A549 (cell line): ENCODE measurements around the gene IGFBP3. TPM values are rescaled to one million over a fixed set of nuclear protein-coding genes. Genes with fewer than 3 reads are reported as not detected.

ENCODE experiments used
- ATAC-seq, 2 experiments: fragments of 200-7000 bp in 1 of 2; fragments of >200 bp in 1 of 2; cut with Nextera tagmentation in 1 of 2; cut with Tn5 transposase in 1 of 2; 3 replicates each; pipeline versions ENCODE4 v1.8.0 to v1.9.1; 2018 to 2020; ENCODE audit warnings: mild to moderate bottlenecking in 1 of 2, moderate library complexity in 1 of 2
- CTCF ChIA-PET: fragments of 300-600 bp; sonication (Branson Sonifier 250); formaldehyde crosslinking; extraction: SDS; loops from one replicate; lab custom pipeline; 2021; ENCODE audit warnings: antibody characterized with exemption, inconsistent platforms; lab: Yijun Ruan, JAX
- POLR2A ChIA-PET: fragments of 350-600 bp; formaldehyde crosslinking; extraction: SDS; loops from one replicate; lab custom pipeline; 2021; ENCODE audit warnings: antibody characterized with exemption, inconsistent platforms; lab: Yijun Ruan, JAX
- DNase-seq, 2 experiments: peaks; one replicate each; pipeline versions ENCODE4 v3.0.0 to v3.0.0-alpha.2; 2011 to 2016; ENCODE audit warnings: low read depth in 1 of 2, low spot score in 1 of 2
- FAIRE-seq: peaks from 2 replicates; lab custom pipeline; 2011; peaks lifted over from hg19 to GRCh38; lab: Jason Lieb, UNC
- H3K27ac ChIP-seq, 2 experiments: fragments of >200 bp; sonication (Bioruptor Twin); formaldehyde crosslinking; 3 replicates each; pipeline ENCODE4 v1.5.1; 2016 to 2017
- H3K4me1 ChIP-seq: fragments of >200 bp; sonication (Bioruptor Twin); formaldehyde crosslinking; 3 replicates; pipeline ENCODE4 v1.6.1; 2016
- H3K4me2 ChIP-seq: fragments of >200 bp; sonication (Bioruptor Twin); formaldehyde crosslinking; 3 replicates; pipeline ENCODE4 v1.6.1; 2016
- H3K4me3 ChIP-seq: fragments of >200 bp; sonication (Bioruptor Twin); formaldehyde crosslinking; 3 replicates; pipeline ENCODE4 v1.5.1; 2016
- H3K9me3 ChIP-seq: fragments of >200 bp; sonication (Bioruptor Twin); formaldehyde crosslinking; 3 replicates; pipeline ENCODE4 v1.6.1; 2016
- ATOH8 ChIP-seq: fragments of 250-450 bp; sonication (Bioruptor Pico); IDR thresholded peaks from 2 replicates; pipeline ENCODE4 v1.5.0; 2020; ENCODE audit warnings: low read depth, mild to moderate bottlenecking, moderate library complexity
- CBX2 ChIP-seq: fragments of 200-600 bp; sonication (generic); IDR thresholded peaks from 2 replicates; pipeline ENCODE4 v1.6.1; 2016; ENCODE audit warnings: low read depth, mild to moderate bottlenecking, borderline replicate concordance
- CBX8 ChIP-seq: fragments of 200-600 bp; sonication (generic); IDR thresholded peaks from 2 replicates; pipeline ENCODE4 v1.6.1; 2016
- E2F6 ChIP-seq: IDR thresholded peaks from 2 replicates; pipeline ENCODE4 v1.6.1; 2012; ENCODE audit warnings: low read depth, borderline replicate concordance
- EHF ChIP-seq: fragments of 250-450 bp; sonication (Bioruptor Pico); IDR thresholded peaks from 2 replicates; pipeline ENCODE4 v1.5.0; 2020; ENCODE audit warnings: mild to moderate bottlenecking
- EHMT2 ChIP-seq: fragments of 200-600 bp; sonication (generic); IDR thresholded peaks from 2 replicates; pipeline ENCODE4 v1.6.1; 2016; ENCODE audit warnings: antibody characterized with exemption, low read depth, mild to moderate bottlenecking, moderate library complexity
- ELK1 ChIP-seq: fragments of 150-350 bp; IDR thresholded peaks from 2 replicates; pipeline ENCODE4 v1.6.1; 2014; ENCODE audit warnings: low read depth, mild to moderate bottlenecking, low read length
- FOSB ChIP-seq: fragments of 250-450 bp; sonication (Bioruptor Pico); IDR thresholded peaks from 2 replicates; pipeline ENCODE4 v1.5.0; 2020; ENCODE audit warnings: mild to moderate bottlenecking, moderate library complexity
- FOSL2 ChIP-seq, 2 experiments: fragments of 450-650 bp in 1 of 2; fragments of >200 bp in 1 of 2; sonication (Bioruptor Twin) in 1 of 2; formaldehyde crosslinking; IDR thresholded peaks; 2 replicates each; pipeline versions ENCODE4 v1.5.0 to v1.6.1; 2016 to 2020; ENCODE audit warnings: mild to moderate bottlenecking in 1 of 2, moderate library complexity in 1 of 2
- FOXS1 ChIP-seq: fragments of 250-450 bp; sonication (Bioruptor Pico); IDR thresholded peaks from 2 replicates; pipeline ENCODE4 v1.5.0; 2020; ENCODE audit warnings: mild to moderate bottlenecking, moderate library complexity
- GATA3 ChIP-seq: IDR thresholded peaks from 2 replicates; pipeline ENCODE4 v1.6.1; 2012; ENCODE audit warnings: borderline replicate concordance
- HDAC2 ChIP-seq: fragments of 200-600 bp; sonication (generic); IDR thresholded peaks from 2 replicates; pipeline ENCODE4 v1.6.1; 2016
- HES2 ChIP-seq: fragments of >200 bp; sonication (Bioruptor Twin); formaldehyde crosslinking; IDR thresholded peaks from 2 replicates; pipeline ENCODE4 v1.6.1; 2016
- HEYL ChIP-seq: fragments of 250-450 bp; sonication (Bioruptor Pico); IDR thresholded peaks from 2 replicates; pipeline ENCODE4 v1.8.0; 2021; ENCODE audit warnings: mild to moderate bottlenecking, moderate library complexity
- HOXA7 ChIP-seq: fragments of 250-450 bp; sonication (Bioruptor Pico); IDR thresholded peaks from 2 replicates; pipeline ENCODE4 v1.5.0; 2020; ENCODE audit warnings: mild to moderate bottlenecking, moderate library complexity
- HOXB5 ChIP-seq: fragments of 250-450 bp; sonication (Bioruptor Pico); IDR thresholded peaks from 2 replicates; pipeline ENCODE4 v1.5.0; 2020; ENCODE audit warnings: mild to moderate bottlenecking, moderate library complexity
- JUN ChIP-seq, 2 experiments: fragments of >200 bp; sonication (Bioruptor Twin); formaldehyde crosslinking; IDR thresholded peaks; 2 replicates in 1 of 2; 3 replicates in 1 of 2; pipeline ENCODE4 v1.6.1; 2016 to 2017
- JUNB ChIP-seq: fragments of >200 bp; sonication (Bioruptor Twin); formaldehyde crosslinking; IDR thresholded peaks from 2 replicates; pipeline ENCODE4 v1.6.1; 2016
- MAZ ChIP-seq: fragments of 150-350 bp; IDR thresholded peaks from 2 replicates; pipeline ENCODE4 v1.6.1; 2014; ENCODE audit warnings: antibody characterized with exemption, low read depth, low read length, borderline replicate concordance
- MYC ChIP-seq: IDR thresholded peaks from 2 replicates; pipeline ENCODE4 v1.6.1; 2012; ENCODE audit warnings: mild to moderate bottlenecking, inconsistent platforms, low read length, improper control_type of control experiment, borderline replicate concordance
- NPAS2 ChIP-seq: fragments of 250-450 bp; sonication (Bioruptor Pico); IDR thresholded peaks from 2 replicates; pipeline ENCODE4 v1.8.0; 2022; ENCODE audit warnings: mild to moderate bottlenecking, moderate library complexity, borderline replicate concordance
- PBX3 ChIP-seq: IDR thresholded peaks from 2 replicates; pipeline ENCODE4 v1.6.1; 2012
- PHF8 ChIP-seq: fragments of 200-600 bp; sonication (generic); IDR thresholded peaks from 2 replicates; pipeline ENCODE4 v1.6.1; 2016; ENCODE audit warnings: low read depth, mild to moderate bottlenecking, antibody characterized with exemption, moderate library complexity, borderline replicate concordance
- POLR2A ChIP-seq: IDR thresholded peaks from 2 replicates; pipeline ENCODE4 v1.6.1; 2012; ENCODE audit warnings: mild to moderate bottlenecking, low read length
- POLR2AphosphoS2 ChIP-seq: conservative IDR thresholded peaks from 2 replicates; pipeline ENCODE4 v1.6.1; 2012; ENCODE audit warnings: low read length, improper control_type of control experiment, inconsistent platforms
- RARB ChIP-seq: fragments of 250-450 bp; sonication (Bioruptor Pico); IDR thresholded peaks from 2 replicates; pipeline ENCODE4 v1.8.0; 2021; ENCODE audit warnings: mild to moderate bottlenecking, moderate library complexity
- RCOR1 ChIP-seq: fragments of 150-350 bp; IDR thresholded peaks from 2 replicates; pipeline ENCODE4 v1.6.1; 2014; ENCODE audit warnings: antibody characterized with exemption, low read length, low read depth
- RFX5 ChIP-seq: fragments of 450-650 bp; IDR thresholded peaks from 2 replicates; pipeline ENCODE4 v1.7.1; 2014; ENCODE audit warnings: antibody characterized with exemption, mild to moderate bottlenecking, moderate library complexity
- SMC3 ChIP-seq: fragments of >200 bp; sonication (Bioruptor Twin); formaldehyde crosslinking; IDR thresholded peaks from 3 replicates; pipeline ENCODE4 v1.6.1; 2018; ENCODE audit warnings: inconsistent platforms
- SREBF2 ChIP-seq: fragments of 450-650 bp; IDR thresholded peaks from 2 replicates; pipeline ENCODE4 v1.6.1; 2014; ENCODE audit warnings: mild to moderate bottlenecking, moderate library complexity
- TFCP2L1 ChIP-seq: fragments of 250-450 bp; sonication (Bioruptor Pico); IDR thresholded peaks from 2 replicates; pipeline ENCODE4 v1.5.0; 2021; ENCODE audit warnings: mild to moderate bottlenecking
- ZC3H11A ChIP-seq: fragments of 450-650 bp; IDR thresholded peaks from 2 replicates; pipeline ENCODE4 v1.6.1; 2014; ENCODE audit warnings: antibody characterized with exemption, mild to moderate bottlenecking
- ZNF302 ChIP-seq: fragments of 250-450 bp; sonication (Bioruptor Pico); IDR thresholded peaks from 2 replicates; pipeline ENCODE4 v1.9.0; 2021; ENCODE audit warnings: inconsistent platforms, mild to moderate bottlenecking, moderate library complexity
- ZSCAN20 ChIP-seq: fragments of 250-450 bp; sonication (Bioruptor Pico); IDR thresholded peaks from 2 replicates; pipeline ENCODE4 v1.8.0; 2022; ENCODE audit warnings: mild to moderate bottlenecking, moderate library complexity
- WGBS: methylation state at CpG from one replicate; pipeline ENCODE4 v1.1.6; 2017; ENCODE audit errors: missing lambda C conversion rate; 5-methylcytosine and 5-hydroxymethylcytosine counted together
- polyA plus RNA-seq, 4 experiments: library from polyadenylated mRNA; depleted of rRNA in 3 of 4; stranded (reverse); fragments of >200 nt; fragmentation: RNase III in 1 of 4; extraction: RNeasy Plus Mini Kit Qiagen cat#74134 plus additional on column Dnase treatment in 1 of 4; gene quantifications; 2 replicates in 3 of 4; 3 replicates in 1 of 4; pipeline ENCODE4 v1.2.3, GENCODE V29; 2011 to 2017

IGFBP3 gene
- polyA plus RNA-seq, 2 of the 4 experiments (the other 2 are of a cell fraction): 153 to 291 TPM

- TF ChIP-seq TFCP2L1 (CRISPR knock-in tag) (no peak), NPAS2 (CRISPR knock-in tag) (no peak), HOXA7 (CRISPR knock-in tag) (no peak), FOSL2 (IDR thresholded peaks at IDR 0.05) (no peak), FOSL2 (CRISPR knock-in tag; IDR thresholded peaks at IDR 0.05) (no peak), E2F6 (no peak)
Measured at GRCh38 chr7:45894665-45895062, 26.4 kb downstream of the IGFBP3 start (continued).

- 28% methylated on average over 4 of the region's 4 CpGs for WGBS
- Histone ChIP-seq H3K4me1 (peaks cover 3% of the 10 kb centered on the region; the same call in 2 of the 3 replicates), H3K4me3 (no peak overlapping the region), H3K9me3 (no peaks in the 10 kb centered on the region), H3K27ac (no peak overlapping the region), H3K4me2 (no peak overlapping the region)
- no peak for TF ChIP-seq ZC3H11A
- no peak for TF ChIP-seq MYC
- TF ChIP-seq SREBF2: no peak
- no peak for TF ChIP-seq JUN (IDR thresholded peaks at IDR 0.05)
- TF ChIP-seq JUNB: no peak
- TF ChIP-seq SMC3: no peak
- TF ChIP-seq RARB (CRISPR knock-in tag): no peak
- TF ChIP-seq ELK1: no peak
- TF ChIP-seq HDAC2: no peak
- no peak for TF ChIP-seq MAZ
- TF ChIP-seq RCOR1: no peak
- no peak for TF ChIP-seq PHF8
- no peak for TF ChIP-seq ZSCAN20 (CRISPR knock-in tag)
- TF ChIP-seq POLR2AphosphoS2: no peak
- TF ChIP-seq HOXA7 (CRISPR knock-in tag): no peak
- ChIA-PET POLR2A (no interaction called here), CTCF (interaction anchor here (1.0 to 3.0 kb wide), 4 partner anchors 23 to 1288 kb away, joined by 3 to 18 read pairs (median 8); no protein-coding TSS in a partner anchor)
- ATAC-seq: 0 out of 6 replicates have a peak, but pooled peaks of 1 of the 2 experiments have one; percentile 14
- no peak for FAIRE-seq
- no peak for DNase-seq
Measured at GRCh38 chr7:45893996-45894664, 26.9 kb downstream of the IGFBP3 start.

GRCh38 chr7:45893374-45893995 lies 27.6 kb downstream of the IGFBP3 start:
- H3K4me3 ChIP-seq: no peak overlapping the region
- WGBS: 62% methylated on average over 5 of the region's 5 CpGs
- H3K27ac ChIP-seq: no peak overlapping the region
- ATAC-seq (no peak), DNase-seq (no peak), FAIRE-seq (no peak)
- no peak overlapping the region for H3K4me2 ChIP-seq
- no peaks in the 10 kb centered on the region for H3K9me3 ChIP-seq
- TF ChIP-seq POLR2A (no peak), CBX8 (no peak), HES2 (no peak), PBX3 (no peak), GATA3 (no peak), POLR2AphosphoS2 (no peak), EHF (no peak), FOSB (CRISPR knock-in tag) (no peak), ZC3H11A (no peak), EHMT2 (no peak), ATOH8 (CRISPR knock-in tag) (no peak), CBX2 (no peak), RARB (CRISPR knock-in tag) (no peak), HEYL (CRISPR knock-in tag) (no peak), RFX5 (no peak), FOXS1 (no peak), HOXA7 (CRISPR knock-in tag) (no peak), ZNF302 (no peak), HOXB5 (no peak)
- ChIA-PET POLR2A (no interaction called here), CTCF (interaction anchor here (1.5 to 3.1 kb wide), 4 partner anchors 22 to 1195 kb away, joined by 3 to 18 read pairs (median 11); no protein-coding TSS in a partner anchor)
- H3K4me1 ChIP-seq: peaks cover 5% of the 10 kb centered on the region; the same call in 2 of the 3 replicates
